Measurements from ENCODE around the gene ZNF598. TPM values are rescaled to one million over a fixed set of nuclear protein-coding genes. Genes with fewer than 3 reads are reported as not detected.

The ZNF598 gene
- polyA plus RNA-seq, 1 of the 3 experiments (the other 2 are of a cell fraction): 47.8 TPM

GRCh38 chr16:2027024-2028010 lies 17.7 kb upstream of the ZNF598 start:
- H3K79me2 ChIP-seq (ENCODE audit: insufficient read depth): peaks cover 15% of the 10 kb centered on the region; the same call in 1 of the 2 replicates
- H3K27ac ChIP-seq (ENCODE audit: low read depth in 2 of 2, low read length in 1 of 2): peak overlapping the region in 1 of 2 experiments; percentile 28; a peak in 1 of 4 replicates
- POLR2A ChIA-PET: interaction anchor here (0.9 to 1.2 kb wide), 3 partner anchors 13 to 128 kb away, joined by 4 to 10 read pairs (median 6); partner anchors contain the start of gene TRAF7
- H3K27me3 ChIP-seq (ENCODE audit: insufficient read depth): no peaks in the 10 kb centered on the region
- peaks cover 0 to 6% of the 10 kb centered on the region in 2 experiments for H3K36me3 ChIP-seq (replicated peaks in 1 of 2; ENCODE audit: control insufficient read depth in 1 of 2, insufficient read depth in 2 of 2, low read length in 1 of 2)
- peak overlapping the region; percentile 61 for H3K9ac ChIP-seq
- H3K4me2 ChIP-seq: peak overlapping the region; percentile 90
- WGBS (ENCODE audit: low lambda C conversion rate): 27% methylated on average over 8 of the region's 76 CpGs
- peak overlapping the region; percentile 56 to 67 for H3K4me3 ChIP-seq (ENCODE audit: low read depth in 2 of 2, low read length in 1 of 2)
- H4K20me1 ChIP-seq (ENCODE audit: insufficient read depth): peaks cover 8% of the 10 kb centered on the region; the same call in 1 of the 2 replicates
- DNase-seq: peak; percentile 72
- peaks cover 9% of the 10 kb centered on the region for H3F3A ChIP-seq (replicated peaks; ENCODE audit: insufficient read depth)
- H2AFZ ChIP-seq (ENCODE audit: low read depth): no peak overlapping the region
- no peaks in the 10 kb centered on the region for H3K9me2 ChIP-seq
- CTCF ChIA-PET: interaction anchor here (0.8 to 6.5 kb wide), 9 partner anchors 11 to 126 kb away, joined by 3 to 68 read pairs (median 5); partner anchors contain the start of genes NTHL1, TBL3 and TSC2
- no peaks in the 10 kb centered on the region for H3K9me3 ChIP-seq
- TF ChIP-seq RAD21 (IDR thresholded peaks at IDR 0.05; ENCODE audit: low read length) (0 out of 2 replicates have a peak, but pooled peaks have one; percentile 18), PBX3 (IDR thresholded peaks at IDR 0.05) (no peak), MXI1 (IDR thresholded peaks at IDR 0.05; ENCODE audit: low read depth, low read length) (peak; percentile 72), SMC3 (IDR thresholded peaks at IDR 0.05; ENCODE audit: low read depth, low read length) (no peak)
- H3K4me1 ChIP-seq (ENCODE audit: control insufficient read depth in 1 of 2, insufficient read depth in 2 of 2, low read depth in 1 of 2, low read length in 1 of 2): peaks cover 7 to 29% of the 10 kb centered on the region in 2 experiments; a peak in 2 of 4 replicates

- H4K20me1 ChIP-seq (ENCODE audit: insufficient read depth): peaks cover 8% of the 10 kb centered on the region; the same call in 1 of the 2 replicates
- peak; percentile 90 for DNase-seq
- peaks cover 9% of the 10 kb centered on the region for H3F3A ChIP-seq (replicated peaks; ENCODE audit: insufficient read depth)
- no peaks in the 10 kb centered on the region for H3K9me3 ChIP-seq
- peaks cover 15% of the 10 kb centered on the region; the same call in 1 of the 2 replicates for H3K79me2 ChIP-seq (ENCODE audit: insufficient read depth)
- peak within 1 kb of the TSS; percentile 56 to 67 for H3K4me3 ChIP-seq (ENCODE audit: low read depth in 2 of 2, low read length in 1 of 2)
- WGBS (ENCODE audit: low lambda C conversion rate): 17% methylated on average over 25 of the region's 59 CpGs
- H3K4me1 ChIP-seq (ENCODE audit: control insufficient read depth in 1 of 2, insufficient read depth in 2 of 2, low read depth in 1 of 2, low read length in 1 of 2): peaks cover 7 to 29% of the 10 kb centered on the region in 2 experiments; a peak in 2 of 4 replicates
- no peak within 1 kb of the TSS for H2AFZ ChIP-seq (ENCODE audit: low read depth)
- TF ChIP-seq NFIC (IDR thresholded peaks at IDR 0.05; ENCODE audit: borderline replicate concordance): no peak
- no peak for TF ChIP-seq CTCF (IDR thresholded peaks at IDR 0.05)
- no peak for TF ChIP-seq FOXJ3 (CRISPR knock-in tag; IDR thresholded peaks at IDR 0.05)
- TF ChIP-seq RXRA (IDR thresholded peaks at IDR 0.05; ENCODE audit: borderline replicate concordance, low read depth): no peak
- TF ChIP-seq, protein P1, sequence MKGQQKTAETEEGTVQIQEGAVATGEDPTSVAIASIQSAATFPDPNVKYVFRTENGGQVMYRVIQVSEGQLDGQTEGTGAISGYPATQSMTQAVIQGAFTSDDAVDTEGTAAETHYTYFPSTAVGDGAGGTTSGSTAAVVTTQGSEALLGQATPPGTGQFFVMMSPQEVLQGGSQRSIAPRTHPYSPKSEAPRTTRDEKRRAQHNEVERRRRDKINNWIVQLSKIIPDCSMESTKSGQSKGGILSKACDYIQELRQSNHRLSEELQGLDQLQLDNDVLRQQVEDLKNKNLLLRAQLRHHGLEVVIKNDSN (IDR thresholded peaks at IDR 0.05; ENCODE audit: borderline replicate concordance, low read depth): no peak
- no peak for TF ChIP-seq MXI1 (IDR thresholded peaks at IDR 0.05; ENCODE audit: low read depth, low read length)
- TF ChIP-seq PBX3 (IDR thresholded peaks at IDR 0.05): no peak
- no peak for TF ChIP-seq EZH2phosphoT487 (IDR thresholded peaks at IDR 0.05; ENCODE audit: borderline replicate concordance, low read depth)
- peak within 1 kb of the TSS; percentile 90 for H3K4me2 ChIP-seq
- POLR2A ChIA-PET: no interaction called here
- H3K27me3 ChIP-seq (ENCODE audit: insufficient read depth): no peaks in the 10 kb centered on the region
- H3K9me2 ChIP-seq: no peaks in the 10 kb centered on the region
- CTCF ChIA-PET: interaction anchor here (1.1 to 6.5 kb wide), 5 partner anchors 13 to 127 kb away, joined by 3 to 68 read pairs (median 5); no protein-coding TSS in a partner anchor
- peak within 1 kb of the TSS in 1 of 2 experiments; percentile 28; a peak in 1 of 4 replicates for H3K27ac ChIP-seq (ENCODE audit: low read depth in 2 of 2, low read length in 1 of 2)
- H3K9ac ChIP-seq: peak within 1 kb of the TSS; percentile 61
- peaks cover 0 to 6% of the 10 kb centered on the region in 2 experiments for H3K36me3 ChIP-seq (replicated peaks in 1 of 2; ENCODE audit: control insufficient read depth in 1 of 2, insufficient read depth in 2 of 2, low read length in 1 of 2)
These were observed 16.9 kb upstream of the ZNF598 start, which contains the start of gene NHERF2 for GRCh38 chr16:2026461-2027023. Gene NHERF2 (plus strand): TSS chr16:2026902. CDS start chr16:2027006, 104 bp downstream.

Measured in SK-N-SH (cell line).